ENCODE measurements around the gene LAMA5. TPM values are rescaled to one million over a fixed set of nuclear protein-coding genes. Genes with fewer than 3 reads are reported as not detected.

The LAMA5 gene
- polyA plus RNA-seq, 3 donors, result 0.05 TPM; not detected in 2

- H3K36me3 Mint-ChIP-seq, result no peaks in the 10 kb centered on the region
- Histone ChIP-seq H2AFZ (ENCODE audit: insufficient read depth, low read depth, low read length, poor library complexity, severe bottlenecking) (no peak overlapping the region), H3K4me1 (ENCODE audit: control insufficient read depth in 1 of 2, insufficient read depth in 2 of 2, low read length in 2 of 2) (peaks cover 7% of the 10 kb centered on the region in 2 donors), H3K27ac (ENCODE audit: low read depth in 1 of 2, low read length in 2 of 2) (no peak overlapping the region), H4K20me1 (ENCODE audit: insufficient read depth, low read length) (no peaks in the 10 kb centered on the region), H3K27me3 (ENCODE audit: control insufficient read depth in 2 of 2, insufficient read depth in 2 of 2, low read length in 2 of 2) (no peaks in the 10 kb centered on the region), H3K36me3 (replicated peaks in 1 of 2; ENCODE audit: control insufficient read depth in 1 of 2, insufficient read depth in 2 of 2, low read length in 2 of 2) (no peaks in the 10 kb centered on the region), H3K4me3 (replicated peaks in 1 of 3; ENCODE audit: low read depth in 2 of 3, low read length in 3 of 3) (no peak overlapping the region), H3K4me2 (replicated peaks; ENCODE audit: extremely low read depth, low read length, poor library complexity, severe bottlenecking) (no peak overlapping the region), H3K9ac (ENCODE audit: insufficient read depth, low read length, poor library complexity, severe bottlenecking) (no peak overlapping the region), H3K79me2 (ENCODE audit: insufficient read depth, low read length) (no peaks in the 10 kb centered on the region), H3K9me3 (replicated peaks in 1 of 2; ENCODE audit: control insufficient read depth in 1 of 2, insufficient read depth in 1 of 2, low read length in 2 of 2) (no peaks in the 10 kb centered on the region)
- no peak for TF ChIP-seq CTCF (IDR thresholded peaks at IDR 0.05)
- no peak overlapping the region for H3K27ac Mint-ChIP-seq
- H3K27me3 Mint-ChIP-seq (ENCODE audit: low read depth in 3 of 3), result peaks cover 1 to 7% (median 4%) of the 10 kb centered on the region in 3 donors
- DNase-seq, result no peak
- WGBS (ENCODE audit: insufficient coverage), result 91% methylated on average over 9 of the region's 13 CpGs
- intact Hi-C loops (cut with micrococcal nuclease), result no loop called here
- no peak overlapping the region for H3K4me3 Mint-ChIP-seq
- peaks cover 0 to 1% (median 0%) of the 10 kb centered on the region in 7 donors for H3K9me3 Mint-ChIP-seq
- H3K4me1 Mint-ChIP-seq, result peaks cover 12% of the 10 kb centered on the region
Observed at GRCh38 chr20:62334881-62335280, 32.2 kb downstream of the LAMA5 start.

- Mint-ChIP-seq H3K36me3 (no peaks in the 10 kb centered on the region), H3K27ac (no peak overlapping the region), H3K4me3 (no peak overlapping the region), H3K9me3 (peaks cover 0 to 1% (median 0%) of the 10 kb centered on the region in 7 donors), H3K27me3 (ENCODE audit: low read depth in 3 of 3) (peaks cover 1 to 5% (median 4%) of the 10 kb centered on the region in 3 donors), H3K4me1 (peaks cover 5% of the 10 kb centered on the region)
- intact Hi-C loops (cut with micrococcal nuclease), result no loop called here
- Histone ChIP-seq H3K27ac (ENCODE audit: low read depth in 1 of 2, low read length in 2 of 2) (no peak overlapping the region), H3K4me2 (replicated peaks; ENCODE audit: extremely low read depth, low read length, poor library complexity, severe bottlenecking) (no peak overlapping the region), H3K36me3 (replicated peaks in 1 of 2; ENCODE audit: control insufficient read depth in 1 of 2, insufficient read depth in 2 of 2, low read length in 2 of 2) (no peaks in the 10 kb centered on the region), H3K79me2 (ENCODE audit: insufficient read depth, low read length) (no peaks in the 10 kb centered on the region), H3K4me3 (replicated peaks in 1 of 3; ENCODE audit: low read depth in 2 of 3, low read length in 3 of 3) (no peak overlapping the region), H3K4me1 (ENCODE audit: control insufficient read depth in 1 of 2, insufficient read depth in 2 of 2, low read length in 2 of 2) (no peaks in the 10 kb centered on the region), H3K9ac (ENCODE audit: insufficient read depth, low read length, poor library complexity, severe bottlenecking) (no peak overlapping the region), H2AFZ (ENCODE audit: insufficient read depth, low read depth, low read length, poor library complexity, severe bottlenecking) (no peak overlapping the region), H4K20me1 (ENCODE audit: insufficient read depth, low read length) (no peaks in the 10 kb centered on the region), H3K9me3 (replicated peaks in 1 of 2; ENCODE audit: control insufficient read depth in 1 of 2, insufficient read depth in 1 of 2, low read length in 2 of 2) (no peaks in the 10 kb centered on the region), H3K27me3 (ENCODE audit: control insufficient read depth in 2 of 2, insufficient read depth in 2 of 2, low read length in 2 of 2) (no peaks in the 10 kb centered on the region)
- WGBS (ENCODE audit: insufficient coverage), result 91% methylated on average over 35 of the region's 37 CpGs
- no peak for DNase-seq
- TF ChIP-seq CTCF (IDR thresholded peaks at IDR 0.05), result no peak
Observed at GRCh38 chr20:62333820-62334595, 33.1 kb downstream of the LAMA5 start.
